Measurements from ENCODE around the gene TUBB2A.
"Not testable (repeated sequence)": the region's sequence is repeated elsewhere in the genome, so short reads cannot be mapped to it uniquely, and the experiment has no call there.

Gene TUBB2A

GRCh38 chr6:3151691-3152090 lies 5.7 kb downstream of the TUBB2A start:
- DNase-seq = no peak

DNA sequence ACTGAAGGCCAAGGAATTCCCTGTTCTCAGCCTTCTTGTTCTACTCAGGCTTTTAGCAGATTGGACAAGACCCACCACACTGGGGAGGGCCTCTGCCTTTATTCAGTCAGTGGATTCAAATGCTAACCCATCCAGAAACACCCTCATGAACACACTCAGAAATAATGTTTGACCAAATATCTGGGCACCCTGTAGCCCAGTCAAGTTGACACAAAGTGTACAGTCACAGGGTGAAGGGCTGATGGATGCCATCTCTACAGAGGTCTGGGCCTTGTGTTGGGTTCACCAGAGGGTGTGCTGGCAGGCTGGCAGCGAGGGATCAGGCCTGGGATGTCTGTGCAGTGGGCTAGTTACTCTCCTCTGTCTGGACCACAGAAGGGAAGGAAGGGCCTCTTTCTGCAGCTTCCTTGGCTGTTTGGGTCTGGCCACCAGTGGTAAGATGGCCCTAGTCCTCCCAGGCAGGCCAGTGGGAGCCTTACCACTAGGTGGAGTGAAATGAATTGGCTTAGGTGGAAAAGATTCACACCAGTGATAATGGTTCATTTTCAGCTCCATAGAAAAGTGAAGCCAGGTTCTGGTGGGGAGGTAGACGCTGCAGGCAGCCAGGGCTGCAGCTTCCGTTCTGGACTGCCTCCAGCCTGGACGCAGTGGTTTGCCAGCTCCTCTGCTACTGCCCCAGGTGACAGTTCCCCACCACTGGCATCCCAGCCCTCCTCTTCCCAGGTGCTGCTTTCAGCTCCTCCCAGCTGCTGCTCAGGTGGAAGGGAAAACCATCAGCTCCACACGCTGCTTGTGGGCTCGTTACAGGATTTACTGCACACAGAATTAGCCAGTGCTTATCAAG lies 9.2 kb downstream of the TUBB2A start:
- no peak for DNase-seq

GRCh38 chr6:3144571-3144970 lies 12.8 kb downstream of the TUBB2A start:
- DNase-seq = no peak

- no peak for DNase-seq
Observed at GRCh38 chr6:3143158-3143557, 14.2 kb downstream of the TUBB2A start.

- no peak for DNase-seq
Observed at GRCh38 chr6:3142536-3142935, 14.8 kb downstream of the TUBB2A start.

GRCh38 chr6:3140201-3140600 lies 17.1 kb downstream of the TUBB2A start:
- DNase-seq = no peak

DNA sequence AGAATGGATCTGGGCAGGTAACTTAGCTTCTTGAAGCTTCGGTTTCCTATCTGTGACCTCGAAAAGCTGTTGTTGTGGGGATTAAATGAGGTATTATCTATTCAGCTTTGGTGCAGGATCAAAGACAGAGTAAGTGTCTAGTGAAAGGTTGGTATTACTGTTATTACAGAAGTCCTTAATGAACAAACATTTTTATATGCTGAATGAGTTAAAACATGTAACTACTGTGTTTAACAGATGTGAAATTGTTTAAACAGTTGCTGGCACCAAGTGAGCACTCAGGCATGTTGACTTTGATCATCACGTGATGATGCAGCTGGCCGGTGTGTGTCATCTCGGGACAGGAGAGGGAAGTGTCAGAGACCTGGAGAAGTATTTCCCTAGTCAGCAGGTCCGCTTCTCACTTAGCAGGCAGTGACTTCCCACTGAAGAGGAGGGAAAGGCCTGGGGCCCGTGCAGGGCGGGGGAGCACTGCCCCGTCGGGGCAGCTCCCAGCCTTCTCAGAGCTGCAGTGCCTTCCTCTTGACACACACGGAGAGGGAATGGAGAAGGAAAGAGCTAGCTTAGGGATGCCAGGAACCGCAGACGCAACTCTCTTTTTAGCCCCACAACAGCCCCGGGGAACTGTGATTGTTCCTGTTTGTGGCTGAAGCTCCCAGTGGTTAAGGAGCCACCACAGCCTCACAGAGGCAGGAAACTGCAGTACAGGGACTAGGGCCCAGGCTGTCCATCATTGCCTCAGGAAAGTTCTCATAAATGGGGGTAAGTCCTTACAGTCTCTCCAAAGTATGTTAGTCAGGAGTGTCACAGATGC lies 18.0 kb downstream of the TUBB2A start:
- no peak for DNase-seq

GRCh38 chr6:3138341-3138740 lies 19.0 kb downstream of the TUBB2A start:
- DNase-seq = no peak

DNA sequence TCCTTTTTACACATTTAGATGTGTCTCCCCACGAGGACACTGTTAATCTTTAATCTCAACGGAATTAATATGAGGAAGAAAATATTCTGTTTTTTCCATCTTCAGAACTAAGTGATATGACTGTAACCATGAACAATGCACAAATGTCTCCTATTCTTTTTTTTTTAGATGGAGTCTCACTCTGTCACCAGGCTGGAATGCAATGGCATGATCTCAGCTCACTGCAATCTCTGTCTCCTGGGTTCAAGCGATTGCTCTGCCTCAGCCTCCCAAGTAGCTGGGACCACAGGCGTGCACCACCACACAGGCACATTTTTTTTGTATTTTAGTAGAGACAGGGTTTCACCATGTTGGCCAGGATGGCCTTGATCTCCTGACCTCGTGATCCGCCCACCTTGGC lies 19.5 kb downstream of the TUBB2A start:
- not testable (repeated sequence) for DNase-seq

DNA sequence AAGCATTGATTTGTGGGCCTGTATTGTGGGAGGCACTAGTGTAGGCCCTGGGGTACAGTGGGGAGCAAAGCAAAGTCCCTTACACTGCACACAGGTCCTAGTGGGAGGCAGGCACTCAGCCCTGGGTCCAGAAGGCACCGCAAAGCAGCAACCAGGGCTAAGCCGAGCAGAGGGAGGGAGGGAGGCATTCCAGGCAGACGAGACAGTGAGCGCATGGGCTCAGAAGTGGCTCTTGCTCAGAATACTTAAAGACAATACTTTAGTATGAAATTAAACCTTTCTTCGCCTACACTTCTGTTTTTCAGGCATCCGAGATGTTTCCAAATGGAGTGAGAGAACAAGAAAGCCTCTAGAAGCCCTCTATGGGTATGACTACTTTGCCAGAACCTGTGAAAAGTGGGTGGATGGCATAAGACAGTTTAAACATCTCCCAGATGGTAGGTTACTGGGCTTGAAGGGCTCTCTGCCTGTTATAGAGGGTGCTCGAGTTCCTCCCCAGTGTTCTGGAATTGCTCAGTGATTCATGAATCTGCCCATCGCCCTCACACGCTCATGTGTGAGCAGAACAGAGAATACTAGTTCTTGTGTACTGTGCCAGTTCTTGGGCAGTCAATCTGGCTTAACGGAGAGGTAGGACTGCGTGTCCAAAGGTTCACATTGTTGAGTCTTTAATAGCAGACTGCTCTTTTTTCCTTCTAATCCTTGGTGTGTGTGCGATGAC lies 20.1 kb downstream of the TUBB2A start:
- DNase-seq = no peak

- DNase-seq = no peak
Observed at GRCh38 chr6:3136292-3137011, 20.9 kb downstream of the TUBB2A start.

- DNase-seq = no peak
Observed at GRCh38 chr6:3135668-3136291, 21.6 kb downstream of the TUBB2A start.

DNA sequence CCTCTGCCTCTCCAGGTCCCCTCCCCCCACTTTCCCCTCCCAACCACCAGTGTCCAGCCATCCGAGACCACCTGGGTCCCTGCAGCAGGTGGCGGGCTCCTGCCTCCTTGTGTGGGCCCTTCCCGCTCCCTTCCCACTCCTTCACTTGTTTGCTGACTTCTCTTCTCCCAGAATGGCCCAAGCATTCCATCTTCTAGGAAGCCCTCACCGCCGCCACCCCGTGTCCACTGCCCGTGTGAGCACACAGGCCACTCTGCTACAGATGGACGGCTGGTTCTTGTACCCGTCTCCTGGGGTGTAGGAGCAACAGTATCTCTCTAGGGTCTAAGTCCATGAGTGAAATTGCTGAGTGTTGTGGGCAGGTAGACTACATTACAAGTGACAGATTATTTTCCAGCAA lies 23.8 kb downstream of the TUBB2A start:
- DNase-seq = no peak

DNA sequence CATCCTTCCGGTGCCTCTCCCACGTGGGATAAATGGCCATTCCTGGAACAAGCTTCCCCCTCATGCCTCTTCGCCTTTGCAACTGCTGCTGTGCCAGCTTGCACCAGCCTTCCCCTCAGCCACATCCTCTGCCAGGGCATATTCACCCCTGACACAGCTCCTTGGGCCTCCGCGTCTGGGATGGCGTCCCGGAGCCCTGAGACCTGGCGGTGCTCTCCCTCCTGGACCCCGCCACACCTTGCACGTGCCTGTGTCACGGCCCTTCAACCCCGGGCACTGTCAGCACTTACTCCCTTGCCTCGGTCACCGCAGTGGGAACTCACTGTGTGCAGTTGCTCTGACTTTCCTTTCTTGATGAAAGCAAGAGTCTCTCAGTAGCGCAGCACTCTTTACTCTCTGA lies 25.6 kb downstream of the TUBB2A start:
- no peak for DNase-seq

DNA sequence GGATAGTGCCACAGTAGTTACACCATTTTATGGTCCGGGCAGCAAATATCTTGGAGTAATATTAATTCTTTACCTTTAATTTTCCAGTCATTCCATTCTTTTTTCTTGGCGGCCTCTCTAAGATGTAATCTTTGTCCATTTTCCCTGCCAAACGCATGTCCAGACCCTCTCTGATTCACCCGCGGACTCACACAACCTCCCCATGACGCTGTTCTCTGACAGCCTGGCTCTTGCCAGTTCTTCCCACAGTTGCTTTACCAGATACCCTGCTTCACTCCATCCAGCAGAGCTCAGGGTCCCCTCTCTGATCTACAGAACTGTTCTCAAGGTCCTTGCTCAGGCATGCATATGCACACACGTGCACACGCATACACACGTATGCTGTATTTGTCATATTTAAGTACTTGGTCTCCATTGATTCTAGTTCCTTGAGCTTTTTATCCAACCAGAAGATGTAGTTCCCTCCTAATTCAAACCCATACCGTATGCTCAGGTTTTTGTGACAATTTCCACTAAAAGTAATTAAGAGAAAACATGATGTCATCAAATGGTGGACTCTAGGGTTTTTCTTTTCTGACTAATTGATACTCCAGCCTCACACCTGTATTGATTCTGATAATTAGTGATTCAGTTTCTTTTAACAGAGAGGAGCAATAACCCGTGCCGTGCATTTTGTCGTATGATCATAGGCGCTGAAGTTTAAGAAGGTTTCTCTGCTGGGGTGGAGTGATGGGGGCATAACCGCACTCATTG lies 28.8 kb downstream of the TUBB2A start:
- no peak for DNase-seq

- no peak for DNase-seq
Observed at GRCh38 chr6:3125815-3126214, 31.5 kb downstream of the TUBB2A start.

DNA sequence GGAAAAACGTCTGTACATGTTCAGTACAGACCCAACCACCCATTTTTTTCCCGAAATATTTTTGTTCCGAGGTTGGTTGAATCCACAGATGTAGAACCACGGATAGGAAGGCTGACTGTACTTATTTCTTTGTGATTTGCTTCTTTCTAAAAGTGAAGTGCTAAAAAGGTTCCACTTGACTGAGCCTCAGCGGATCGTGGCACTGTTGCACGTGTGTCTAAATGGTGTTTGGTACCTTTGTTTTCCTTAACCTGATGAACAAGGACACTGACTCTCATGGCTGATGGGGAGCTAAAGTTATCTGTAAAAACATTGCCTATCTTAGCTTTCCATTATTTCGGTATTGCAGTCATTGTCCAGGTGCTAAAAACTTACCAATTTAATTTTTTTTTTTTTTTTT lies 32.7 kb downstream of the TUBB2A start:
- no peak for DNase-seq

GRCh38 chr6:3122823-3123182 lies 34.5 kb downstream of the TUBB2A start:
- no peak for DNase-seq

DNA sequence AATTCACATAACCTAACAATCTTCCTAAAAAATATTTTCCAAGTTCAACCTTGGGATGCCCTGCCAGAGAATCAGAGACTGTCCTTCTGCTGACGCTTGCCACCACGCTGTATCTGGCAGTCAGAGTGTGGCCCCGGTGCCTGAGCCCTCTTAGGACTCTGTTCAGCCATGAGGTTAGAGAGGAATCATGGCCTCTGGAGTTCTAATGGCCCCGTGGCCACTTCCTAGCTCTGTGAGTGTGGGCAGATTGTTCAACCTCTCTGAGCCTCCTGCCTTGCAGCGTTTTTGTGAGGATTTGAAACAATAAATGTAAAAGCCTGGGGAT lies 36.6 kb downstream of the TUBB2A start:
- no peak for DNase-seq

- DNase-seq = no peak
Observed at GRCh38 chr6:3119040-3119723, 38.2 kb downstream of the TUBB2A start.

DNA sequence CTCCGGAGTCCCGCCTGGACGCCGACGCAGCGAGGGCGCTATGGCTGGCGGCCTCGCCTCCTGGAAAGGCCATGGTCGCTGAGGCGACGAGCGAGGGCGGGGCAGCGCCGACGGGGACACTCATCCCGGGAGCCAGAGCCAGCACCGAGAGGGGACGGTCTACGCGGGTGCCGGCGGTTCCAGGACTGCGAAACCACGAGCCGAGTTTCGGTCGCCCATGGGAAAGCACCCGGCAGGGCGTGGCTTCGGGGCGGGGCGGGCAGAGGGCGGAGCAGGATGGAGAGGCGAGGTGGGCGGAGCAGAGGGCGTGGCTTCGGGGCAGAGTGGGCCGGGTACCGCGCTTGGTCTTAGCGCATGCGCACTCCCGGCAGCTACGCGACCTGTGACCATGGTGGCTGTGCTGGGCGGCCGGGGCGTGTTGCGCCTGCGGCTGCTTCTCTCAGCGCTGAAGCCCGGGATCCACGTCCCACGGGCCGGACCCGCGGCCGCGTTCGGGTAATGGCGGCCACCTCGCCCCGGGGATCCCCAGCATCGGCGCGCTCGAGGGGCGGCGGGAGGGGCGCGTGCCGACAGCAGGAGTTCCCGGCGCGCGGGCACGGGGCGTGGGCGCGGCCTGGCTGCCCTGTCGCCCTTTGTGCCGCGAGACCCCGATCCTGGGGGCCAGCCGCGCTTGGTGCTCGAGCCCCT lies 38.8 kb downstream of the TUBB2A start, which contains the start of gene BPHL:
TSS of gene BPHL (plus strand) at position 359 of the 687 bp plus-strand sequence. CDS start at position 389, 30 bp downstream.
- DNase-seq = peak; percentile 100
